ENCODE results near the gene PLCB4.

The PLCB4 gene

DNA sequence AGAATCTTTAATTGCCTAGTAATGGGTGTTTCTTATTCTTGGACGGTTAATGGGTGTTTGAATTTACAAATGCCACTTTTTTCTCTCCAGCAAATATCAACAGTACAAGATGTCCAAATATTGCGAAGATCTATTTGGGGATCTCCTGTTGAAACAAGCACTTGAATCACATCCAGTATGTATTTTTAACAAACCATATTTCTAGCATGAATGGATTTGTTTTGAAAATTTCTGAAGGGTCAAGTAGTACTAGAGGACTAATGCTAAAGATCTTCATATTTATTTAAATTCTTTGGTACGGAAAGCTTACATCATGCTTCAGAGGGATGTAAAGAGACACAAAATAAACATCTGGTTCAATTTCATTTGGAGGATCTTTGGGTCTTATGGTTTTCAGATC is 321.6 kb downstream of the PLCB4 start:
- no peaks in the 10 kb centered on the region for H3K27me3 ChIP-seq (ENCODE audit: control insufficient read depth in 1 of 2, insufficient read depth in 1 of 2, low read length in 2 of 2)
- no peak overlapping the region for H3K14ac ChIP-seq (ENCODE audit: low read length in 2 of 2)
- H2BK5ac ChIP-seq (ENCODE audit: low read depth, low read length, poor library complexity, severe bottlenecking), result no peak overlapping the region
- peaks cover 5% of the 10 kb centered on the region for H3K79me1 ChIP-seq (replicated peaks; ENCODE audit: low read length, poor library complexity, severe bottlenecking)
- H3K23ac ChIP-seq (ENCODE audit: low read length in 2 of 2), result no peak overlapping the region
- H3K18ac ChIP-seq (ENCODE audit: low read depth in 1 of 2, low read length in 2 of 2), result no peak overlapping the region
- H2AK5ac ChIP-seq (ENCODE audit: low read length, severe bottlenecking), result no peak overlapping the region
- H2BK120ac ChIP-seq (ENCODE audit: low read depth, low read length), result no peak overlapping the region
- no peak overlapping the region for H3K4me2 ChIP-seq (ENCODE audit: low read length, poor library complexity, severe bottlenecking)
- DNase-seq, result no peak
- no peak overlapping the region for H2BK12ac ChIP-seq (ENCODE audit: low read length in 2 of 2)
- no peak overlapping the region for H2AFZ ChIP-seq (ENCODE audit: low read depth, low read length)
- H3K9ac ChIP-seq (ENCODE audit: low read length), result no peak overlapping the region
- peaks cover 0 to 26% of the 10 kb centered on the region in 2 experiments for H3K36me3 ChIP-seq (ENCODE audit: control insufficient read depth in 1 of 2, insufficient read depth in 2 of 2, low read depth in 1 of 2, low read length in 2 of 2)
- peaks cover 4% of the 10 kb centered on the region for H3K4me1 ChIP-seq (ENCODE audit: control insufficient read depth, insufficient read depth, low read depth, low read length)
- no peak overlapping the region for H4K91ac ChIP-seq (ENCODE audit: low read length)
- H2BK15ac ChIP-seq (ENCODE audit: low read depth, poor library complexity, severe bottlenecking), result no peak overlapping the region
- WGBS, result no CpG with 5 or more reads among the region's 3 CpGs
- H4K8ac ChIP-seq (ENCODE audit: low read length), result no peak overlapping the region
- H3K27ac ChIP-seq (ENCODE audit: low read length, poor library complexity, severe bottlenecking), result no peak overlapping the region
- no peak overlapping the region for H3K4me3 ChIP-seq (ENCODE audit: insufficient read depth in 1 of 2, low read depth in 1 of 2, low read length in 2 of 2)
- H3K9me3 ChIP-seq (ENCODE audit: control insufficient read depth, low read length), result no peaks in the 10 kb centered on the region
- no peak overlapping the region for H3K4ac ChIP-seq (ENCODE audit: low read depth in 1 of 2, low read length in 2 of 2)

DNA sequence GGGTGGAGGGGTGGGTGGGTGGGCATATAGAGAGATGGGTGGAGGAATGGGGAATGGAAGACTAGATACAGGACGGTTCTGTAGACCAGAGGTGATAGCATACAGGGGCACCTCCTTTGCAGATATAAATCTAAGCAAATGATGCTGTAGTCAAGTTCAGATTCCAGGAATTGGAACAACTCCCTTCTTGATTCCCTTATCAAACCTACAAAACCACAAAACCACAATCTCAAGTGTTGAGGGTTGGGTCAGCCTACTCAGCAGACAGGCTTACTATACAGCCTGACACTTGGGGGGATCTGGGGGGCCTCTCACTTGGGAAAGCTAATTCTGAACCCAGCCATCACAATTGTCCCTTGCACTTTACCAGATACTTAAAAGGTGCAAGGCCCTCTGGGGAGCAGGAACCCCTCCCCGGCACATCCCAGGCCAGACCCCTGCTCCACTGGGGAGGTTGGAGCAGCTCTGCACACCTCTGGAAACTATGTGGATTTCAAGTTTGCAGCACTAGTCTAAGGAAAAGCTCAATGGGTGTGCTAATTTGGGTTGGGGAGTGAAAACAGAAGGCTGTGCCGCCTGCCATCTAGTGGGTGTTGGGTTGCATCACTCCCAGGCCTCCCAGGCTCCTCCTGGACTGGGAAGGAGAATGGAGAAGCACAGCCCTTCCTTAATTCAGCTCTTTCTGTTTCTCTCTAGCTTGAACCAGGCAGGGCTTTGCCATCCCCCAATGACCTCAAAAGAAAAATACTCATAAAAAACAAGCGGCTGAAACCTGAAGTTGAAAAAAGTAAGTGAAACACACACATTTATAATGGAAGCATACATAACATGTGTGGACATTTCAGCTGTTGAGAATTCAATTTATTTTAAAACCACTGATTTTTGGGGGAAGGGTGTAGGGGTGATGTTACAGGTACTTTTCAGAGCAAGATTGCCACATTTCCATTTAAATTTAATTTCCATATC is 324.3 kb downstream of the PLCB4 start:
- H3K4me1 ChIP-seq (ENCODE audit: control insufficient read depth, insufficient read depth, low read depth, low read length), result peaks cover 4% of the 10 kb centered on the region
- H3K27me3 ChIP-seq (ENCODE audit: control insufficient read depth in 1 of 2, insufficient read depth in 1 of 2, low read length in 2 of 2), result no peaks in the 10 kb centered on the region
- H2AFZ ChIP-seq (ENCODE audit: low read depth, low read length), result no peak overlapping the region
- H2BK15ac ChIP-seq (ENCODE audit: low read depth, poor library complexity, severe bottlenecking), result no peak overlapping the region
- no peaks in the 10 kb centered on the region for H3K9me3 ChIP-seq (ENCODE audit: control insufficient read depth, low read length)
- DNase-seq, result peak; percentile 66
- peaks cover 6% of the 10 kb centered on the region for H3K79me1 ChIP-seq (replicated peaks; ENCODE audit: low read length, poor library complexity, severe bottlenecking)
- no peak overlapping the region for H4K91ac ChIP-seq (ENCODE audit: low read length)
- no peak overlapping the region for H3K9ac ChIP-seq (ENCODE audit: low read length)
- peaks cover 0 to 22% of the 10 kb centered on the region in 2 experiments for H3K36me3 ChIP-seq (ENCODE audit: control insufficient read depth in 1 of 2, insufficient read depth in 2 of 2, low read depth in 1 of 2, low read length in 2 of 2)
- no peak overlapping the region for H2AK5ac ChIP-seq (ENCODE audit: low read length, severe bottlenecking)
- H2BK120ac ChIP-seq (ENCODE audit: low read depth, low read length), result no peak overlapping the region
- H2BK12ac ChIP-seq (ENCODE audit: low read length in 2 of 2), result no peak overlapping the region
- no peak overlapping the region for H3K23ac ChIP-seq (ENCODE audit: low read length in 2 of 2)
- no peak overlapping the region for H3K14ac ChIP-seq (ENCODE audit: low read length in 2 of 2)
- H3K18ac ChIP-seq (ENCODE audit: low read depth in 1 of 2, low read length in 2 of 2), result no peak overlapping the region
- H3K27ac ChIP-seq (ENCODE audit: low read length, poor library complexity, severe bottlenecking), result no peak overlapping the region
- H4K8ac ChIP-seq (ENCODE audit: low read length), result no peak overlapping the region
- H3K4ac ChIP-seq (ENCODE audit: low read depth in 1 of 2, low read length in 2 of 2), result no peak overlapping the region
- no peak overlapping the region for H3K4me2 ChIP-seq (ENCODE audit: low read length, poor library complexity, severe bottlenecking)
- no peak overlapping the region for H3K4me3 ChIP-seq (ENCODE audit: insufficient read depth in 1 of 2, low read depth in 1 of 2, low read length in 2 of 2)
- WGBS, result 45% methylated on average over 2 of the region's 4 CpGs
- no peak overlapping the region for H2BK5ac ChIP-seq (ENCODE audit: low read depth, low read length, poor library complexity, severe bottlenecking)

DNA sequence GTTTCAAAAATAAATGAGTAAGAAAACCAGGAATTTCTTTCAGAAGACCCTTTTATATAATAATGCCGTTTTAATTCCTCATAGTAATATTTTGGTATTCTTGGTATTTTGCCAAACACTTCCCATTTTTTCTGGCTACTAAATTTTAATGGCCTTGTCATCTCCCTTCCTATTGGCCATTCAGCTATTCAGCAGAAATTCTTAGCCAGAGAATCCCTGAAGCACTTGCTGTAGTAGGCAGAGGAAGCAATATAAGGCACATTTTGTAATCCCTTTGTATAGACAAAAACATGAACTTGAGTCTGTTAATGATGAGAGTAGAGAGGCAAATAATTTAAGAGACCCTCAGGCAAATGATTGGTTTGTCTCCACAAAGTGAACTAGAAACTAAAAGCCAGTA is 327.1 kb downstream of the PLCB4 start:
- Histone ChIP-seq H2AFZ (ENCODE audit: low read depth, low read length) (no peak overlapping the region), H2BK12ac (ENCODE audit: low read length in 2 of 2) (no peak overlapping the region), H2BK15ac (ENCODE audit: low read depth, poor library complexity, severe bottlenecking) (no peak overlapping the region), H2AK5ac (ENCODE audit: low read length, severe bottlenecking) (no peak overlapping the region), H3K14ac (ENCODE audit: low read length in 2 of 2) (no peak overlapping the region), H4K91ac (ENCODE audit: low read length) (no peak overlapping the region), H3K9ac (ENCODE audit: low read length) (no peak overlapping the region), H3K4me1 (ENCODE audit: control insufficient read depth, insufficient read depth, low read depth, low read length) (peaks cover 4% of the 10 kb centered on the region), H4K8ac (ENCODE audit: low read length) (no peak overlapping the region), H3K36me3 (ENCODE audit: control insufficient read depth in 1 of 2, insufficient read depth in 2 of 2, low read depth in 1 of 2, low read length in 2 of 2) (peaks cover 0 to 17% of the 10 kb centered on the region in 2 experiments), H3K4ac (ENCODE audit: low read depth in 1 of 2, low read length in 2 of 2) (no peak overlapping the region), H3K27ac (ENCODE audit: low read length, poor library complexity, severe bottlenecking) (no peak overlapping the region), H3K27me3 (ENCODE audit: control insufficient read depth in 1 of 2, insufficient read depth in 1 of 2, low read length in 2 of 2) (no peaks in the 10 kb centered on the region), H3K4me3 (ENCODE audit: insufficient read depth in 1 of 2, low read depth in 1 of 2, low read length in 2 of 2) (no peak overlapping the region), H3K18ac (ENCODE audit: low read depth in 1 of 2, low read length in 2 of 2) (no peak overlapping the region), H3K23ac (ENCODE audit: low read length in 2 of 2) (no peak overlapping the region), H3K9me3 (ENCODE audit: control insufficient read depth, low read length) (no peaks in the 10 kb centered on the region), H2BK5ac (ENCODE audit: low read depth, low read length, poor library complexity, severe bottlenecking) (no peak overlapping the region), H3K79me1 (replicated peaks; ENCODE audit: low read length, poor library complexity, severe bottlenecking) (peaks cover 9% of the 10 kb centered on the region), H3K4me2 (ENCODE audit: low read length, poor library complexity, severe bottlenecking) (no peak overlapping the region), H2BK120ac (ENCODE audit: low read depth, low read length) (no peak overlapping the region)
- 100% methylated on average over 1 of the region's 1 CpG for WGBS
- DNase-seq, result no peak

DNA sequence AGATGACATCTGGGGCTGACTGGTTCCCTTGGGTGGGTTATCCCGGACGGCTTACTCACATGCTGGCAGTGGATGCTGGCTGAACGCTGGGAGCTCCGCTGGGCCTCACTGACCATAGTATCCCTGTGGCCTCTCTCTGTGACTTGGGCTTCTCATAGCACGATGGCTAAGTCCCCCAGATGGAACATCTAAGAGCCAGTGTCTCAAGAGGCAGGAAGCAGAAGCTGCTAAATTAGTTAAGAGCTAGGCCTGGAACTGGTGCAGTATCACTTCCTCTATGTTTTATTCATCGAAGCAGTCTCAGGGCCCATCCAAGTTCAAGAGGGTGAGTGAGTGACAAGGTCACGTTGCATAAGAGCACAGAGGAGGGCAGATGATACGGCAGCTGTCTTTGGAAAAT is 329.0 kb downstream of the PLCB4 start:
- Histone ChIP-seq H3K18ac (ENCODE audit: low read depth in 1 of 2, low read length in 2 of 2) (peak overlapping the region in 1 of 2 experiments; percentile 29), H3K9ac (ENCODE audit: low read length) (no peak overlapping the region), H4K91ac (ENCODE audit: low read length) (no peak overlapping the region), H2BK120ac (ENCODE audit: low read depth, low read length) (no peak overlapping the region), H3K27me3 (ENCODE audit: control insufficient read depth in 1 of 2, insufficient read depth in 1 of 2, low read length in 2 of 2) (no peaks in the 10 kb centered on the region), H2BK5ac (ENCODE audit: low read depth, low read length, poor library complexity, severe bottlenecking) (no peak overlapping the region), H4K8ac (ENCODE audit: low read length) (no peak overlapping the region), H3K9me3 (ENCODE audit: control insufficient read depth, low read length) (peaks cover 2% of the 10 kb centered on the region), H3K27ac (ENCODE audit: low read length, poor library complexity, severe bottlenecking) (no peak overlapping the region), H3K14ac (ENCODE audit: low read length in 2 of 2) (no peak overlapping the region), H3K23ac (ENCODE audit: low read length in 2 of 2) (no peak overlapping the region), H3K4me1 (ENCODE audit: control insufficient read depth, insufficient read depth, low read depth, low read length) (no peaks in the 10 kb centered on the region), H3K4me3 (ENCODE audit: insufficient read depth in 1 of 2, low read depth in 1 of 2, low read length in 2 of 2) (no peak overlapping the region), H2BK15ac (ENCODE audit: low read depth, poor library complexity, severe bottlenecking) (no peak overlapping the region), H3K79me1 (replicated peaks; ENCODE audit: low read length, poor library complexity, severe bottlenecking) (peaks cover 10% of the 10 kb centered on the region), H3K4me2 (ENCODE audit: low read length, poor library complexity, severe bottlenecking) (no peak overlapping the region), H2AFZ (ENCODE audit: low read depth, low read length) (no peak overlapping the region), H3K4ac (ENCODE audit: low read depth in 1 of 2, low read length in 2 of 2) (no peak overlapping the region), H2BK12ac (ENCODE audit: low read length in 2 of 2) (no peak overlapping the region), H2AK5ac (ENCODE audit: low read length, severe bottlenecking) (no peak overlapping the region), H3K36me3 (ENCODE audit: control insufficient read depth in 1 of 2, insufficient read depth in 2 of 2, low read depth in 1 of 2, low read length in 2 of 2) (peaks cover 0 to 18% of the 10 kb centered on the region in 2 experiments)
- WGBS, result 85% methylated on average over 6 of the region's 8 CpGs
- no peak for DNase-seq
